ENCODE measurements around the gene TUBB.
"Not testable (repeated sequence)": the region's sequence is repeated elsewhere in the genome, so short reads cannot be mapped to it uniquely, and the experiment has no call there.

The TUBB gene

GRCh38 chr6:30716879-30717128 is 3.3 kb upstream of the TUBB start:
- TF ChIP-seq ZNF274 (IDR thresholded peaks at IDR 0.05; ENCODE audit: low read depth, low read length), result no peak
- no peak for TF ChIP-seq YY1 (IDR thresholded peaks at IDR 0.05; ENCODE audit: insufficient read depth, insufficient read length)
- TF ChIP-seq SUZ12 (IDR thresholded peaks at IDR 0.05; ENCODE audit: extremely low read depth, insufficient read depth, insufficient read length), result no peak
- Histone ChIP-seq H3K4me1 (ENCODE audit: insufficient read depth, insufficient read length) (no peaks in the 10 kb centered on the region), H3K9ac (ENCODE audit: insufficient read length, low read depth) (peak overlapping the region; percentile 70), H3K36me3 (ENCODE audit: insufficient read depth, insufficient read length, low read length) (peaks cover 49% of the 10 kb centered on the region), H3K27me3 (ENCODE audit: insufficient read depth, insufficient read length) (no peaks in the 10 kb centered on the region), H3K9me3 (ENCODE audit: insufficient read depth, low read length) (no peaks in the 10 kb centered on the region), H3K4me3 (ENCODE audit: insufficient read length, low read depth) (peak overlapping the region; percentile 71)
- DNase-seq (ENCODE audit: low read depth, low spot score), result no peak

- Histone ChIP-seq H3K4me1 (ENCODE audit: insufficient read depth, insufficient read length) (no peaks in the 10 kb centered on the region), H3K9me3 (ENCODE audit: insufficient read depth, low read length) (no peaks in the 10 kb centered on the region), H3K27me3 (ENCODE audit: insufficient read depth, insufficient read length) (no peaks in the 10 kb centered on the region), H3K4me3 (ENCODE audit: insufficient read length, low read depth) (peak within 1 kb of the TSS; percentile 71), H3K36me3 (ENCODE audit: insufficient read depth, insufficient read length, low read length) (peaks cover 49% of the 10 kb centered on the region), H3K9ac (ENCODE audit: insufficient read length, low read depth) (peak within 1 kb of the TSS; percentile 80)
- DNase-seq (ENCODE audit: low read depth, low spot score), result peak; percentile 96
- no peak for TF ChIP-seq ZNF274 (IDR thresholded peaks at IDR 0.05; ENCODE audit: low read depth, low read length)
- TF ChIP-seq YY1 (IDR thresholded peaks at IDR 0.05; ENCODE audit: insufficient read depth, insufficient read length), result peak; percentile 70
- no peak for TF ChIP-seq SUZ12 (IDR thresholded peaks at IDR 0.05; ENCODE audit: extremely low read depth, insufficient read depth, insufficient read length)
Observed at GRCh38 chr6:30717129-30717844, 2.9 kb upstream of the TUBB start, which contains the start of gene MDC1. Gene MDC1, minus strand, starts transcription at chr6:30717281. Its CDS starts 2,106 bp downstream, at chr6:30715175.

GRCh38 chr6:30717845-30718720 is 2.1 kb upstream of the TUBB start:
- Histone ChIP-seq H3K36me3 (ENCODE audit: insufficient read depth, insufficient read length, low read length) (peaks cover 49% of the 10 kb centered on the region), H3K9ac (ENCODE audit: insufficient read length, low read depth) (peak overlapping the region; percentile 80), H3K4me3 (ENCODE audit: insufficient read length, low read depth) (peak overlapping the region; percentile 52)
- not testable (repeated sequence) for DNase-seq (ENCODE audit: low read depth, low spot score); H3K27me3 ChIP-seq (ENCODE audit: insufficient read depth, insufficient read length); H3K4me1 ChIP-seq (ENCODE audit: insufficient read depth, insufficient read length); H3K9me3 ChIP-seq (ENCODE audit: insufficient read depth, low read length)

- H3K9me3 ChIP-seq (ENCODE audit: insufficient read depth, low read length), result no peaks in the 10 kb centered on the region
- H3K4me3 ChIP-seq (ENCODE audit: insufficient read length, low read depth), result peak overlapping the region; percentile 33
- peaks cover 3% of the 10 kb centered on the region for H3K4me1 ChIP-seq (ENCODE audit: insufficient read depth, insufficient read length)
- TF ChIP-seq ZNF274 (IDR thresholded peaks at IDR 0.05; ENCODE audit: low read depth, low read length), result no peak
- no peak for TF ChIP-seq SUZ12 (IDR thresholded peaks at IDR 0.05; ENCODE audit: extremely low read depth, insufficient read depth, insufficient read length)
- TF ChIP-seq YY1 (IDR thresholded peaks at IDR 0.05; ENCODE audit: insufficient read depth, insufficient read length), result no peak
- H3K36me3 ChIP-seq (ENCODE audit: insufficient read depth, insufficient read length, low read length), result peaks cover 49% of the 10 kb centered on the region
- H3K9ac ChIP-seq (ENCODE audit: insufficient read length, low read depth), result peak overlapping the region; percentile 74
- DNase-seq (ENCODE audit: low read depth, low spot score), result no peak
- no peaks in the 10 kb centered on the region for H3K27me3 ChIP-seq (ENCODE audit: insufficient read depth, insufficient read length)
Observed at GRCh38 chr6:30719356-30719755, 796 bp upstream of the TUBB start.

- no peak for TF ChIP-seq SUZ12 (IDR thresholded peaks at IDR 0.05; ENCODE audit: extremely low read depth, insufficient read depth, insufficient read length)
- TF ChIP-seq ZNF274 (IDR thresholded peaks at IDR 0.05; ENCODE audit: low read depth, low read length), result no peak
- no peak for TF ChIP-seq YY1 (IDR thresholded peaks at IDR 0.05; ENCODE audit: insufficient read depth, insufficient read length)
- Histone ChIP-seq H3K9me3 (ENCODE audit: insufficient read depth, low read length) (no peaks in the 10 kb centered on the region), H3K36me3 (ENCODE audit: insufficient read depth, insufficient read length, low read length) (peaks cover 48% of the 10 kb centered on the region), H3K4me1 (ENCODE audit: insufficient read depth, insufficient read length) (peaks cover 3% of the 10 kb centered on the region), H3K9ac (ENCODE audit: insufficient read length, low read depth) (peak overlapping the region; percentile 92), H3K27me3 (ENCODE audit: insufficient read depth, insufficient read length) (no peaks in the 10 kb centered on the region), H3K4me3 (ENCODE audit: insufficient read length, low read depth) (peak overlapping the region; percentile 92)
- DNase-seq (ENCODE audit: low read depth, low spot score), result no peak
Observed at GRCh38 chr6:30720738-30721197, 616 bp downstream of the TUBB start.

GRCh38 chr6:30721198-30722024 is 1.3 kb downstream of the TUBB start:
- Histone ChIP-seq H3K9me3 (ENCODE audit: insufficient read depth, low read length) (no peaks in the 10 kb centered on the region), H3K27me3 (ENCODE audit: insufficient read depth, insufficient read length) (no peaks in the 10 kb centered on the region), H3K36me3 (ENCODE audit: insufficient read depth, insufficient read length, low read length) (peaks cover 48% of the 10 kb centered on the region), H3K4me3 (ENCODE audit: insufficient read length, low read depth) (peak overlapping the region; percentile 92), H3K4me1 (ENCODE audit: insufficient read depth, insufficient read length) (peaks cover 3% of the 10 kb centered on the region), H3K9ac (ENCODE audit: insufficient read length, low read depth) (peak overlapping the region; percentile 92)
- TF ChIP-seq SUZ12 (IDR thresholded peaks at IDR 0.05; ENCODE audit: extremely low read depth, insufficient read depth, insufficient read length) (no peak), YY1 (IDR thresholded peaks at IDR 0.05; ENCODE audit: insufficient read depth, insufficient read length) (no peak), ZNF274 (IDR thresholded peaks at IDR 0.05; ENCODE audit: low read depth, low read length) (no peak)
- no peak for DNase-seq (ENCODE audit: low read depth, low spot score)

GRCh38 chr6:30722025-30722279 is 1.8 kb downstream of the TUBB start:
- H3K9me3 ChIP-seq (ENCODE audit: insufficient read depth, low read length); H3K27me3 ChIP-seq (ENCODE audit: insufficient read depth, insufficient read length); DNase-seq (ENCODE audit: low read depth, low spot score); H3K4me1 ChIP-seq (ENCODE audit: insufficient read depth, insufficient read length): not testable (repeated sequence)
- Histone ChIP-seq H3K9ac (ENCODE audit: insufficient read length, low read depth) (peak overlapping the region; percentile 92), H3K36me3 (ENCODE audit: insufficient read depth, insufficient read length, low read length) (peaks cover 48% of the 10 kb centered on the region), H3K4me3 (ENCODE audit: insufficient read length, low read depth) (peak overlapping the region; percentile 92)
